ENCODE measurements around the gene WDR64.
"Not testable (repeated sequence)": the region's sequence is repeated elsewhere in the genome, so short reads cannot be mapped to it uniquely, and the experiment has no call there.

WDR64 gene

GRCh38 chr1:241744591-241744990 lies 92.5 kb downstream of the WDR64 start:
- no peak for DNase-seq

- no peak for DNase-seq
These were observed 95.9 kb downstream of the WDR64 start for GRCh38 chr1:241747992-241748391.

DNA sequence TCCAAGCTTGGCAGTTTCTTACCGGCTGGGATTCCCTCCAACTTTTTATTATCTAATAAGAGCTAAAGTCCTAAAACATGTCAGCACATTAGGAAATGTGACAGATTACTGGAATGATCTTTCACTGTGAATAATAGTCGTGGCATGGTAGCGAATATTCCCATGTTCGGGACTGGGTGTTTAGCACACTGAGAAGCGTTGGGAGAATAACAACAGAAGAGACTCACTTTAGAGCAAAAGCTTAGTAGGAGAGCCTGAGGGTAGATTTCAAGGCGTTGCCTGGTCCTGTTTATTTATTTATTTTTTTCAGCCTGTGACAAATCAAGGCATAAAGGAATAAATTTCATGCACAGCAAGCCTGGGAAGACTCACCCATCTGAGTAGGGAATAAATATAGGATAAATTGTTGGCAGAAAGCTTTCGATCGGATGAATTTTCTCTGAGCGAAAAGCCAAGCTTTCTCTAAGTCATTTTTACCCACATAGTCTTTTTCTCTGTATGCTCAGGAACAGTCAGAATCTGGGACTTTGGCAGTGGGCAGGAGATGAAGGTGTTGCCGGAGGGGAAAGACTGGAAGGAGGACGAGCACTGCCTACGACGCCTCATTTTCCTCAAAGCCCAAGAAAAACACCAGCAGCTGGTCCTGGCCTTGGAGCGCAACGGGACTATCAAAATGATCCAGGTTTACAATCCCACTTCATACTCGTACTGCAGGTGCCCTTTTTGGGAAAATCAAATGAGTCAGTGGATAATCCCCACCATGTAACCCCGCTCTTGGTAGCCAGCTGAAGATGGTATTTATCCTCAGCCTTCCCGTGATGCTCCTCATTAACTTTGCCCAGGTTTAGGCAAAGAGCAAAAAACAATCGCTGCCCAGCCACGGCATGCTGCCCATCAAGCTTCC lies 97.2 kb downstream of the WDR64 start:
- DNase-seq, result no peak

- no peak for DNase-seq
These were observed 98.0 kb downstream of the WDR64 start for GRCh38 chr1:241749945-241750695.

- DNase-seq, result no peak
These were observed 99.4 kb downstream of the WDR64 start for GRCh38 chr1:241751524-241751923.

DNA sequence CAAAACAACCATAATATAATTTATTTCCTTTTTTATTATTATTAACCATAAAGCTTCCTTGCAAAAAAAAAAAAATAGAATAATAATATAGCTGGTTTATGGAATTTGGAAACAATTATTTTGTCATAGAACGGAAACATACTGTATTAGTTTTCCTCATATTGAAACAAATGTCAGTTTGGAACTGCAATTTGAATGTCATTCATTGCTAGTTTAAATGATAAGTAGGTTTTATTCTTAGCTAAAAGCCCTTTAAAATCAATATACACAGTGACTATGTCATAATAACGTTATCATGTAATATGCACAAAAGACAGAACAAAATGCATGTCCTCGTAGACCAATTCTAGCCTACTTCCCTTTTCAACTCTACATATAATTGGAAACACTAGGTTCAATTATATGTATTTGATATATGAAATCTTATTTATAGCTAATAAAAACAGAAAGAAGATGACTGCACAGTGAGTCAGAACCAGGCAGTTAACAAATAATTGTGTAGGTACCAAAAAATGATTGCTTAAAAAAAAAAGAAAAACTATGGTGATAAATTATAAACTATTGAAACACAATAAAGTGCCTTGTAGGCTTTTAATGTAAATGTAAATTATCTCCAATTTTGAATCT lies 110.7 kb downstream of the WDR64 start:
- DNase-seq, result no peak

DNA sequence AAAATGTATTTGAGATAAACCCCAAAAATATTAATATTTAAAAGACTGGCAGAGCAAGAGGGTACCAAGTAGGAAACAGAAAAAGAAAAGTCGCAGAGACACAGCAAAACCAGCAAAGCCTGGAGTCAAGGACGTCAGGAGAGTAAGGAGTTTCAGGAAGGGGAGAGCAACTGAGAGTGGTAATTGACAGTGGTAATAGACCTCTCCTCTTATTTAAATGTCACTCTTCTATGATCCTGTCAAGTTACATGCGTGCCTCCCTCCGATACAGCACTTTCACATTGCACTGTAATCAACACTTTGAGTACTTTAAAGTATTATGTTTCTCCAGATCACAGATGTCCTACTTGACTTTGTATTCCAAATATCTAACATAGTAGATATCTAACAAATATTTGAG lies 113.3 kb downstream of the WDR64 start:
- DNase-seq, result no peak

- DNase-seq, result no peak
These were observed 115.7 kb downstream of the WDR64 start for GRCh38 chr1:241767737-241768136.

DNA sequence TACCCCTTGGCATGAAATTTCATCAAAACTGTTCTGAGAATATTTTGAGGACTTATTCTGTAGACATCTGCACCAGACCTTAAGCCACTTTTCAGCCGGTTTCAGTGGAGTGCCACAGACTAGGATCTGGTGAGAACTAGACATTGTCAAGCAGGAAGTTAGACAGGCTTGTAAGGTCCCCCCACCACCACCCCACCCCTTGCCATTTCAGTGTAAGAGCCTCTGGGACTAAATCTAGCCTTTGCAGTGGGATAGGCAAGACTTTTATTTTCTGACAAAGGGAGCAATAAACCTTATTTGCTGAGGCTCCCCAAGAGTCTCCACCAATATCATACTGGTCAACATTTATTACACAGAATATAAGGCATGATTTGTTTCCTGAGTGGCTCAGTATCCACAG lies 118.0 kb downstream of the WDR64 start:
- no peak for DNase-seq

DNA sequence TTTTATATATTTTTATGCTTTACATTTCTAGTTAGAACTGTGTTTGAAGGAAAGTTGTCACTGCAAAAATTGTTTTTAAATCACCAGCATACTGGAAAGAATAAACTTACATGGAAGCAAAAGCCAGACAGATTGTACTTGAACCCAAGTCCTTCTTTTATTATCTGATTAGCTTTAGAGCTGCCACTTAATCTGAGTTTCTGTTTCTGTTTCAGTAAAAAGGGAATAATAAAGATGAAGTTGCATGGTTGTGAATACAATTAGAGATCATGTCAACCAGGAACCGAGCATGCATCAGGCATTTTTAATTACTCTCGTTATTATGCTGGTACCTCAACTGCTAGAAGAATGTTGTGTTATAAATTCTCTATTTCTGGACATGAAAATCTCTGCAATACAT lies 119.0 kb downstream of the WDR64 start:
- DNase-seq, result no peak

GRCh38 chr1:241772932-241773500 lies 120.9 kb downstream of the WDR64 start:
- no peak for DNase-seq

DNA sequence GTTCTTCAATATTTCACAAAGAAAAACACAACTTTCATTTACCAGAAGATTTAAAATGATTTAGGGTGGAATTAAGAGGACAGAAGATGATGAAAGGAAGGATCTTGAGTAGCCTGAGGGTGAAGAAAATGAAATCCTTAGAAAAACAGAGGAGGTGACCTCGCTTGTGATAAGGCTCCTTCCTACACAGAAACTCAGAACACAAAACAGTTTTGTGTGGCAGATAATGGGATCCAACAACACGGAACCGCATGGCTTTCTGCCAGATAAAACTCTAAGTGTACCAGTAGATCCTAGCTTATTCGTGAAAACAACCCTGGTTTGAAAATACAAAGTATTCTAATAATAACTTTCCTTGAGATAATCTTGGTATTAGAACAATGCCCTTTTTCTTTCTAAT lies 121.9 kb downstream of the WDR64 start:
- DNase-seq, result no peak

DNA sequence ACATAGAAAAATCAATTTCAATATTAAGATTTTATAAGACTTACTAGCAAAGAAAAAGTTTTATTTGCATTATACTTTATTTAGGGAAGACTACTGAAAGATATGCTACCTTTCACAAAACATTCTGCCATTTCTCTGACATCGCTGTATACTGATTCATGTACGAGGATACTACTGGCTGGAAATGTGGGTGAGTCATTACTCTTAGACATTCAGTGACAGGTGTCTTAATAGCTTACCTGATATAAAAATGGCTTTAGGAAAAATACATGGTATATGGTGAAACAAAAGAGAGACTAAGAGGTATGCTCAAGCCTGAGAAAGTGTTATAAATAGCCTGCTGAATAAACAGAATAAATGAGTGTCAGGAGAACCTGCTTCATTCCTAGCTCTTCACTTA lies 122.9 kb downstream of the WDR64 start:
- DNase-seq, result no peak

DNA sequence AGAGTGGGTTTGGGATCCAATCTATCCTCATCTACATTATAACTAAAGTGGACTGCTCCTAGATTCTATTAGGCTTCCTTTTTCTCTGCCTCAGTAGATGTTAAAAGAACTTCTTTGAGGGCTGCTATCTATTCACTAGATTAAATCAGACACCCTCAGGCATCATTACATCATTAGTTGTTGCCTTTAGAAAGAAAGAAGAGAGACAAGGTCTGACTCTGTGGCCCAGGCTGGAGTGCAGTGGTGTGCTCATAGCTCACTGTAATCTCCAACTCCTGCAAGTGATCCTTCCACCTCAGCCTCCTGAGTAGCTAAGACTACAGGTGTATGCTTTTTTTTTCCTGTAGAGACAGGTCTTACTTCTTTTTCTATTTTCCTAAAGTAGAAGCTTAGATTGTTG lies 124.8 kb downstream of the WDR64 start:
- no peak for DNase-seq

GRCh38 chr1:241778117-241778516 lies 126.0 kb downstream of the WDR64 start:
- DNase-seq, result no peak

DNA sequence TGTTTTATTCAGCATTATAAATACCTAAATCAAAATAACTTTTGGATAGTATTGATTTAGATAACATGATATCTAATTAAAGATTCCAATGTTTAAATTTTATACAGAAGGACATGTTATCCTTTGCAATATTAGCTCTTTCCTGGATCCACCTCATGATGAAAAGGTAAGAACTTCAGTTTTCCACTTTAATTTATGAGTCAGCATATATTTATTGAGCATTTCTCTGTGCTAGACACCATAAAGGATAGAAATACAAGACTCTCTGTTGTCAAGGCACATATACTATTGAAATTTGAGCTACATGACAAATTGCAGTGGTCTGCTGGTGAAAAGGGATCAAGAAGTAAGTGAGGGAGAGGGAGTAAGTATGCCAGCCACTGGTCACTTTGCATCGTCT lies 127.8 kb downstream of the WDR64 start:
- no peak for DNase-seq

GRCh38 chr1:241782396-241782795 lies 130.3 kb downstream of the WDR64 start:
- no peak for DNase-seq

- DNase-seq, result no peak
These were observed 135.6 kb downstream of the WDR64 start for GRCh38 chr1:241787691-241788090.

DNA sequence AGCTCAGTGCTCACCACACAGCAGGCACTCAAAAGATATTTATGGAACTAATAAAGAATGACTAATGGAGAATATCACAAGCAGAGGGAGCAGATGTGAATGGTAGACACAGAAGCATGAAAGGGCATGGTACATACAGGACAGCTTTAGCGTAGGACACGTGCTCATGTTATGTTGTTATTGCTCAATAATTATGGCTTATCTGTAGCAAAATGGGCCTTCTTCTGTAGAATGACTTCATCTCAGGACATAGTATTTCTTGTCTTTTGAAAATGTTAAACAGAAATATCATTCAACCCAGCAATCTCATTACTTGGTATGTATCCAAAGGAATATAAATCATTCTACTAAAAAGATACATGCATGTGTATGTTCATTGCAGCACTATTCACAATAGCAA lies 137.0 kb downstream of the WDR64 start:
- DNase-seq, result no peak

- no peak for DNase-seq
These were observed 147.3 kb downstream of the WDR64 start for GRCh38 chr1:241799416-241799815.

DNA sequence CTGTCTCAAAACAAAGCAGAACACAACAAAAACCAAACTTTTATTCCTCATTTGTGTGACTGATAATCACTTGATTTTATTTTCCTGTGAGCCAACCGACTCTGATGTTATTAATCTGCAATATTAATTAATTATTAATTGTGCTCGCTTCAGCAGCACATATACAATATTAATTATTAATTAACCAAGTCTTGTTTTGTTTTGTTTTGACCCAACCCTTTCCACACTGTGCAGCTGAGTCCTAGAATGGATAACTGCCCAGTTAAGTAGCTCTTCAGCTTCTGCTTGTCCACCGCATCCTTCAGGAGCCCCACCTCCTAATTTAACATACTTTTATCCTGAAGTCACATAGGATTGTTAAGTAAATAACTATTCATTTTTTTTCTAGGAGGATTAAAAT lies 148.6 kb downstream of the WDR64 start:
- no peak for DNase-seq

- DNase-seq, result no peak
These were observed 150.8 kb downstream of the WDR64 start for GRCh38 chr1:241802863-241803262.

DNA sequence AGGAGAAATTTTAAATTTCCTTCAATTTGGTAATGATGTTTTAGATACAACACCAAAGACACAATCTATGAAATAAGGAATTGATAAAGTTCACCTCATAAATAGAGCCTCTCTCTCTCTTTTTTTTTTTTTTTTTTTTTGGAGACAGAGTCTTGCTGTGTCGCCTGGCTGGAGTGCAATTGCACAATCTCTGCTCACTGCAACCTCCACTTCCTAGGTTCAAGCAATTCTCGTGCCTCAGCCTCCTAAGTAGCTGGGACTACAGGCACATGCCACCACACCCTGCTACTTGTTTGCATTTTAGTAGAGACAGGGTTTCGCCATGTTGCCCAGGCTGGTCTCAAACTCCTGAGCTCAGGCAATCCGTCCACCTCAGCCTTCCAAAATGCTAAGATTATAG lies 152.6 kb downstream of the WDR64 start:
- DNase-seq, result not testable (repeated sequence)

Measured in inflammatory macrophage treated with lipopolysaccharide for 4 hours (primary cell).